IMR-90 (cell line): ENCODE results near the gene BTBD1.

Experiments used
- BHLHE40 ChIP-seq: fragments of 150-350 bp; IDR thresholded peaks from 2 replicates; pipeline ENCODE4 v1.6.1; 2016; ENCODE audit warnings: mild to moderate bottlenecking, low read depth, low read length
- CEBPB ChIP-seq: IDR thresholded peaks from 2 replicates; pipeline ENCODE4 v1.6.1; 2012; ENCODE audit warnings: low read depth, low read length, improper control_type of control experiment
- CTCF ChIP-seq: conservative IDR thresholded peaks from 2 replicates; pipeline ENCODE4 v1.5.1; 2012; ENCODE audit warnings: mild to moderate bottlenecking, low read depth, low read length, improper control_type of control experiment
- MAFK ChIP-seq: IDR thresholded peaks from 2 replicates; pipeline ENCODE4 v1.6.1; 2012; ENCODE audit warnings: low read depth, low read length, improper control_type of control experiment
- MAZ ChIP-seq: IDR thresholded peaks from 2 replicates; pipeline ENCODE4 v1.6.1; 2012; ENCODE audit warnings: low read depth, mild to moderate bottlenecking, low read length, improper control_type of control experiment, moderate library complexity, borderline replicate concordance
- MXI1 ChIP-seq: IDR thresholded peaks from 2 replicates; pipeline ENCODE4 v1.6.1; 2012; ENCODE audit warnings: low read depth, mild to moderate bottlenecking, low read length, moderate library complexity, borderline replicate concordance
- POLR2A ChIP-seq: IDR thresholded peaks from 2 replicates; pipeline ENCODE4 v1.6.1; 2012; ENCODE audit warnings: mild to moderate bottlenecking, low read depth, low read length
- RAD21 ChIP-seq: IDR thresholded peaks from 2 replicates; pipeline ENCODE4 v1.6.1; 2012; ENCODE audit warnings: low read length, improper control_type of control experiment
- RCOR1 ChIP-seq: IDR thresholded peaks from 2 replicates; pipeline ENCODE4 v1.6.1; 2012; ENCODE audit warnings: mild to moderate bottlenecking, low read length, improper control_type of control experiment; ENCODE audit not compliant: insufficient replicate concordance
- RFX5 ChIP-seq: IDR thresholded peaks from 2 replicates; pipeline ENCODE4 v1.8.0; 2012; ENCODE audit warnings: low read depth, mild to moderate bottlenecking, low read length, moderate library complexity
- SMC3 ChIP-seq: fragments of 150-350 bp; IDR thresholded peaks from 2 replicates; pipeline ENCODE4 v1.6.1; 2016; ENCODE audit warnings: low read depth, mild to moderate bottlenecking, antibody characterized with exemption, low read length, moderate library complexity
- TF ChIP-seq, protein P1 (sequence below): fragments of 150-350 bp; IDR thresholded peaks from 2 replicates; pipeline ENCODE4 v1.6.1; 2017; ENCODE audit warnings: mild to moderate bottlenecking, antibody characterized with exemption, low read length, low read depth

GRCh38 chr15:83077491-83078230 lies 10.6 kb upstream of the BTBD1 start:
- TF ChIP-seq CTCF (no peak), BHLHE40 (no peak), MAZ (no peak), POLR2A (no peak), CEBPB (no peak), RFX5 (no peak), RAD21 (no peak), MXI1 (no peak), SMC3 (no peak), MAFK (no peak), RCOR1 (no peak)
- TF ChIP-seq, protein P1, sequence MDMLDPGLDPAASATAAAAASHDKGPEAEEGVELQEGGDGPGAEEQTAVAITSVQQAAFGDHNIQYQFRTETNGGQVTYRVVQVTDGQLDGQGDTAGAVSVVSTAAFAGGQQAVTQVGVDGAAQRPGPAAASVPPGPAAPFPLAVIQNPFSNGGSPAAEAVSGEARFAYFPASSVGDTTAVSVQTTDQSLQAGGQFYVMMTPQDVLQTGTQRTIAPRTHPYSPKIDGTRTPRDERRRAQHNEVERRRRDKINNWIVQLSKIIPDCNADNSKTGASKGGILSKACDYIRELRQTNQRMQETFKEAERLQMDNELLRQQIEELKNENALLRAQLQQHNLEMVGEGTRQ: no peak
